ENCODE data around the gene SAAL1.

DNA sequence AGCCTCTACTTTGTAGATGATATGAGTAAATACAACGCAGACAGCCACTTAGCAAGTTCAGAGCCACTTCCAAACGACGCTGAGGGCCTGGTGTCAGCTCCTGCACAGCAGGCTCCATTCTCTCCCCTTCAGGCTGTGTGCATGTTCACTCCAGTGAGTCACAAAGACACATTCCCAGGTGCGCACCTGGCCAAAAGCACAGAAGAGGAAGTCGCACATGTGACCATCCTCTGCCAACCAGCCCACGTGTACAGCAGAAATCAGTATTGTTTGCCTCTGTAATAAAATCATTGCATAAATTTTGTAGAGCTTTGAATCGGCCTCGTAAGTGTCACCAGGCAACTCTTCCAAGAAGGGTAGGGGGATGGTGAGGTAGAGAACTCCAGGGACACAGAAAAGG lies 40.3 kb downstream of the SAAL1 start:
- no peak for TF ChIP-seq CTCF (IDR thresholded peaks at IDR 0.05; ENCODE audit: borderline replicate concordance, extremely low read depth, low read length, poor library complexity, severe bottlenecking)
- no peak for TF ChIP-seq EZH2 (IDR thresholded peaks at IDR 0.05; ENCODE audit: borderline replicate concordance, low read depth, low read length, severe bottlenecking)

Data from DND-41 (cell line).